Posterior cingulate gyrus (tissue), 11 donors: ENCODE measurements around the gene INSM1.

Source experiments
- DNase-seq, 10 donors: peaks; one replicate each; pipeline versions ENCODE4 v3.0.0 to v3.0.0-alpha.2; 2020 to 2021; ENCODE audit warnings: mixed read lengths in 3 of 10
- intact Hi-C: fragments of 100-400 bp; cut with DNase I; formaldehyde crosslinking; loops from one replicate; pipeline ENCODE4 v1.15.1; 2023

INSM1 gene

DNA sequence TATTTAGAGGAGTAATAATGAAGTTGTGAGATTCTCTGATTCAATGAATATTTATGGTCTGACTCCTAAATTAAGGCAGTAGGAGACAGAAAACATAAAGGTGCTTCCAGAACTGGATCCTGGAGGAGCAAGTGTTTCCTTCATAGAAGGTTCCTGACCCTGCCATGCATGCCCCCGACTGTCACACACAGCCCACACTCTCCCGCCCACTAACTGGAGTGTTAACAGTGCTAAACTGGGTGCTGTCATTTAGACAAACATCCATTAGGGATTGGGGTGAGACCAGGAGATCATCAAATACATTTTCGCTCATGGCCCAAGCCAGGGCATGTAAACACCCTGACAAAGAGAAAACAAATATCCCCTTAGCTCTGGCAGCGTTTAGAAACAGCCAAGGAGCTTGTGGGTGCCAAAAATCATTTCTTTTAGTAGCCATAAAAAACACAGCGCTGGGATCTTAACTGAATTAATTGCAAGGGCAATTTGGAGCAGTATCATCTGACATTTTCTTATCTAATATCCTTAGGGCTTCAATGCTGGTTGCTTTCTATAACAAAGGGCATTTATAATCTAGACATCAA is 46.8 kb downstream of the INSM1 start:
- intact Hi-C loops = no loop called here
- DNase-seq = no peak

DNA sequence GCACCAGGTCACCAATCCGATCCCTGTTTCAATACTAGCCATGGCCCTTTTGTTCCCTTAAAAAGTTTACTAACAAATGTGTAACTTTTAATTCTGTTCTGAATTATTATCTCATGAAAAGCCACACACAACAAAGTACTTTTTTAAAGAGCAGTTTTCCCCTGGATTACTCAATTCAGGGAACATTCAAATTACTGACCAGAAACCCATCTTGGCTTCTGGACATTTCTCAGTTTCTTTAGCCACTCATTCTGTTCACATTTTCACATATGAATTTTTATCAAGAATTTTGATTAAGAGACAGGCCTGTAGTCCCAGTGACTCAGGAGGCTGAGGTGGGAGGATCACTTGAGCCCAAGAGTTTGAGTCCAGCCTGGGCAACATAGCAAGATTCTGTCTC is 47.4 kb downstream of the INSM1 start:
- no peak for DNase-seq
- intact Hi-C loops = no loop called here

DNA sequence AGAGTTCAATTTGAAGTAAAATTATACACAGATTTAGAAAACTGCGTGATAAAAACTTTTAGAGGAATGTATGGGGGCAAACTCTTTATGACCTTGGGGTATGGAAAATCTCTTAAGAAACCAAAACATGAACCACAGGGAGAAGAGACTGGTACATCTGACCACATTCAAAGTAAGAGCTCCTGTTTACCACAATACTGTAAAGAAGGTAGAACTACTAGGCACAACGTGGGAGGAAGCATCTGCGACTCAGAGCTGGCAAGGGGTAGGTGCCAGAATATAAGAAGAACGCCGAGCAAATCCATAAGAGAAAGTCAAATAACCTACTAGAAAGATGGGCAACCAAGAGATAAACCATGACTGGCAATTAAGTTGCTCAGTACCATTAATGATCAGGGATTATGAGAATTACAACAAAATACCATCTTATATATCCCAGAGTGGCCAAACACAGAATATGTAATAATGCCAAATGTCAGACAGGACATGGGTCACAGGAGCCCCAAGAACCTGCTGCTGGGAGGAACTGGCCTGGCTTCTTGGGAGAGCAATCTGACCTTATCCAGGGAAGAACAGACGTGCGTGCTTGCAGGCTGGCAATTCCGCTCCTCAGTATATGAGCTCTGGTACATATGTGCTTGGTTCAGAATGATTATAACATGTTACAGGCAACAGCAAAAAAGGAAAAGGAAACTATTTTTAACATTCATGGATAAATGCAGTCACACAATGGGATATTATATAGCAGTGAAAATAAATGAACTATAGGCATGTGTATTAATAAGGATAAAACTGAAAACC is 50.2 kb downstream of the INSM1 start:
- intact Hi-C loops = no loop called here
- DNase-seq = no peak
